ENCODE results near the gene KLHL7.

GRCh38 chr7:23161482-23161881 lies 55.9 kb downstream of the KLHL7 start:
- TF ChIP-seq CTCF (IDR thresholded peaks at IDR 0.05) (no peak), POLR2A (IDR thresholded peaks at IDR 0.05) (no peak)
